ENCODE data around the gene NDFIP1. TPM values are rescaled to one million over a fixed set of nuclear protein-coding genes. Genes with fewer than 3 reads are reported as not detected.
"Not testable (repeated sequence)": the region's sequence is repeated elsewhere in the genome, so short reads cannot be mapped to it uniquely, and the experiment has no call there.

The NDFIP1 gene
- total RNA-seq, 1 donor from 2014 or later, result 53.0 TPM

- DNase-seq (ENCODE audit: low read depth in 2 of 2), result no peak
Measured at GRCh38 chr5:142186857-142187594, 78.4 kb downstream of the NDFIP1 start.

- DNase-seq (ENCODE audit: low read depth in 2 of 2), result not testable (repeated sequence)
Measured at GRCh38 chr5:142188691-142189090, 80.1 kb downstream of the NDFIP1 start.

GRCh38 chr5:142189813-142190212 lies 81.2 kb downstream of the NDFIP1 start:
- no peak for DNase-seq (ENCODE audit: low read depth in 2 of 2)

- no peak for DNase-seq (ENCODE audit: low read depth in 2 of 2)
Measured at GRCh38 chr5:142191776-142192175, 83.2 kb downstream of the NDFIP1 start.

GRCh38 chr5:142192286-142193113 lies 83.9 kb downstream of the NDFIP1 start:
- DNase-seq (ENCODE audit: low read depth in 2 of 2), result peak; percentile 65 to 66

- no peak for DNase-seq (ENCODE audit: low read depth in 2 of 2)
Measured at GRCh38 chr5:142193114-142193428, 84.5 kb downstream of the NDFIP1 start.

GRCh38 chr5:142197098-142197497 lies 88.5 kb downstream of the NDFIP1 start:
- peak; percentile 39 to 86 for DNase-seq (ENCODE audit: low read depth in 2 of 2)

- DNase-seq (ENCODE audit: low read depth in 2 of 2), result no peak
Measured at GRCh38 chr5:142197781-142198180, 89.2 kb downstream of the NDFIP1 start.

GRCh38 chr5:142199388-142199787 lies 90.8 kb downstream of the NDFIP1 start:
- DNase-seq (ENCODE audit: low read depth in 2 of 2), result no peak

GRCh38 chr5:142200387-142200786 lies 91.8 kb downstream of the NDFIP1 start:
- no peak for DNase-seq (ENCODE audit: low read depth in 2 of 2)

- peak; percentile 44 to 99 for DNase-seq (ENCODE audit: low read depth in 2 of 2)
Measured at GRCh38 chr5:142201471-142201887, 92.9 kb downstream of the NDFIP1 start.

GRCh38 chr5:142202282-142202681 lies 93.7 kb downstream of the NDFIP1 start:
- peak in 1 of 2 donors; percentile 81 for DNase-seq (ENCODE audit: low read depth in 2 of 2)

Other genes with a start within 250 kb of the NDFIP1 start
- gene PCDH1, start 230.4 kb upstream of the NDFIP1 start, total RNA-seq, result 6.2 and 43.8 TPM in 2 replicates
- gene DELE1, start 184.9 kb upstream of the NDFIP1 start, total RNA-seq, result 46.4 and 53.2 TPM in 2 replicates
- gene PCDH12, start 150.6 kb upstream of the NDFIP1 start, total RNA-seq, result 12.7 and 22.2 TPM in 2 replicates
- gene RNF14, start 139.7 kb upstream of the NDFIP1 start, total RNA-seq, result 37.3 and 46.6 TPM in 2 replicates
- 22.6 and 27.7 TPM in 2 replicates for gene GNPDA1, start 95.8 kb upstream of the NDFIP1 start, total RNA-seq
- 2.6 and 3.7 TPM in 2 replicates for gene SPRY4, start 216.2 kb downstream of the NDFIP1 start, total RNA-seq

Data from lung microvascular endothelial cell (primary cell).